HG03442 (cell line): ENCODE results near the gene LCNL1.

ENCODE experiments used
- ATAC-seq: cut with Tn5 transposase; IDR thresholded peaks from one replicate; pipeline ENCODE4 v1.9.1; 2021; ENCODE audit warnings: mild to moderate bottlenecking, moderate library complexity; ENCODE audit not compliant: unreplicated experiment

The LCNL1 gene

DNA sequence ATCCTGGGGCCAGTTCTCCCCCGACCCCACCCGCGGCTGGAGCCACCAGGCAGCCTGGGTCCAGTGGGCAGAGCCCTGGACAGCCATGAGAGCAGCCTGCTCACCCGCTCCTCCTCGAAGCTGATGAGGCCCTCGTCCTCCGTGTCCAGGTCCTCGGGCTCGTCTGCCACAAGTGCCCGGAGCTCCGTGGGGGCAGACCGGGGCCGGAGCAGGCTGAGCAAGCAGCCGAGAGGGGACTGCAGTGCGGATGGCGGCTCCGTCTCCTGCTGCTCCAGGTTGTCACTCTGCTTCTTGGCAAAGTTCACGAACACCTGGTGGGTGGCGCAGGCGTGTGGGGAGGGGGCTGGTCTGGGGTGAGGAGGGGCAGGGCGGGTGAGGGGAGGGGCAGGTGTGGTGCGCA, 25.5 kb downstream of the LCNL1 start:
- ATAC-seq = no peak

- ATAC-seq = no peak
These were observed 26.4 kb downstream of the LCNL1 start for GRCh38 chr9:137009217-137009616.

DNA sequence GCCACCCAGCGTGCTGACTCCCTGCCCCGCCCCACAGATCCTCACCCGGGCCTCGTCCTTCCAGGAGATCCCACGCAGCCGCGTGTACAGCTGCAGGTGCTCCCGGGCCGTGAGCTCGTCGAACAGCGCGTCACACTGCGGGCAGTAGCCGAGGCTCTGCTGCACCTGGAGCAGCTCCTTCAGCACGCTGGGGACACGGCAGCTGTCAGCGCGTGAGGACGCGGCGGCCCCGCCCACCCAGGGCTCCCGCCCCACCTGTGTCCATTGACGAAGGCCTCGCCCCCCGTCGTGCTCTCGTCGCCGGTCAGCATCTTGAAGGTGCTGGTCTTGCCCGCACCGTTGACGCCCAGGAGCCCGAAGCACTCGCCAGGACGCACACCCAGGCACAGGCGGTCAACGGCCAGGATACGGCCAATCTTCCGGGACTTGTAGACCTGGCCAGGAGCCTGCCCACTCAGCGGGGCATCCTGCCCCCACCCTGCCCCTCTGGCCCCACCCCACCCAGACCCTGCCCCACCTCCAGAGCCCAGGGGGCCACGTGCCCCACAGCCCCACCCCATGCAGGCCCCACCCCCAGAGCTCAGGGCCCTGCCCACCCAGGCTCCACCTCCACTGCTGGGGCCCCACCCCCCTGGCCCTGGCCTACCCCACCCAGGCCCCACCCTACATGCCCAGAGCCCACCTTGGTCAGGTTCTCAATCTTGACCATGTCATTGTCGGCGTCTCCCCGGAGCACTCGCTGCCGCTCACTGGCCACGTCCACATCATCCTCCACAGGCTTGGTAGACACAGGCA, 27.3 kb downstream of the LCNL1 start:
- no peak for ATAC-seq

- no peak for ATAC-seq
These were observed 28.4 kb downstream of the LCNL1 start for GRCh38 chr9:137011156-137011555.

DNA sequence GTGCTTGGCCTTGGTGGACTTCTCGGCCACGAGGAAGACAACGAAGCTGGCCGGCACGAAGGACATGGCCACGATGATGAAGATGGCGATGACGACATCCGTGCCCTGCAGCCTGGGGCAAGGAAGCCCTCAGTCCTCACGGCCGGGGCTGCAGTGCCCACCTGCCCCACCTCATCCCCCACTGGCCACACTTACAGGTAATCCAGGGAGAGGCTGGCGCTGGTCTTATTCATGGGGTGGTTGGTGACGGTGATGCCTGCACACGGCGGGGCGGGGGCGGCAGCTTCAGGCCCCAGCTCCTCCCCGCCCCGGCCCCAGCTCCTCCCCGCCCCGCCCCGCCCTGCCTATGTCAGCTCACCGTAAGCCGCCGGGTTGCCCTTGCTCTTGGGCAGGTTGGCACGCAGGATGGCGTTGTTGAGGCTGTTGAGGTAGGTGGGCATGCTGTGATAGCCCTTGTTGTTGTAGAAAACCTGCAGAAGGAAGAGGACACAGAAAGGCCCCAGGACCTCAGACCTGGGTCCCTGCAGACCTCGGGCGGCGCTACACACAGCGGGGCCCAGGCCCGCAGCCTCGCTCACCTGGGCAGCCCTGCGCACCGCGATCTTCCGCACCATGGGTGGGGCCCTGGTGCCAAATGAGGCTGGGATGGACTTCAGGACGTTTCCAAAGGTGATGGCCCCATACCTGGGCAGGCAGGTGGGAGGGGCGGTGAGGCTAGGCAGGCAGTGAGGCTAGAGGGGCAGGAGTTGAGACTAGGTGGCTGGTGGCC, 29.3 kb downstream of the LCNL1 start:
- ATAC-seq = no peak

DNA sequence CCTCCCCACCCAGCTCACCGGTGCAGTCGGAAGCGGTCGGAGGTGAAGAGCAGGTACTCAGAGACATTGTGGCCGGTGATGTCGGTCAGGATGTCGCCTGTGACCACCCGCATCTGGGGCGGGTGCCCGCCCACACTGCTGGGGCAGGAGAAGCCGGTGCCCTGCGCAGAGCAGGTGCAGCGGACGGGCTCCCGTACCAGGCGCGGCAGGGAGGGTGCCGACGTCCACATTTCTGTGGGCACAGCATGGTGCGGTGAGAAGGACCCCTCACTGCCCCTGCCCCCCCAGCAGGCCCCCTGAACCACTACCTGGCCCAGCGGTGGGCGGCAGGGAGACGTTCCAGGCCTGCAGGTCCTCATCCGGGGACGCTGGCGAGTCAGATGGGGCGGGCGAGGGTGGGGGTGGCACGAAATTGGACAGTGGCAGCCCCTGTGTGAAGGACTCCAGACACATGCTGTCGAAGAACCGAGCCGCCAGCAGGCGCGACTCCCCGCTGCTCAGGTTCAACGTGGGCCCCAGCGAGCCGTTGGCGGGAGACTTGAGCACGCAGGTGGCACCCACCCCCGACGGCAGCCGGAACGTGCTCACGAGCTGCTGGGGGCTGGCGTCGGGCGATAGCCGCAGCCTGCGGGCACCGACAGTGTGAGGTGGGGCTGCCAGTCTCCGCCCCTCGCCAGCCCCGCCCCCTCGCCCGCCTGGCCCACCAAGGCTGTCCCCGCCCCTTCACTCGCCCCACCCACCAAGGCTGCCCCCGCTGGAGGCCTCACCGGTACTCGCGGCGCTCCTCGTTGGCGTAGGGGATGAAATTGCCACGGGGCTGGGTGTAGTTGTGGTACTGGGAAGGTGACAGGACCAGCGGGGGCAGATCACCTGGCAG, 30.1 kb downstream of the LCNL1 start:
- no peak for ATAC-seq

DNA sequence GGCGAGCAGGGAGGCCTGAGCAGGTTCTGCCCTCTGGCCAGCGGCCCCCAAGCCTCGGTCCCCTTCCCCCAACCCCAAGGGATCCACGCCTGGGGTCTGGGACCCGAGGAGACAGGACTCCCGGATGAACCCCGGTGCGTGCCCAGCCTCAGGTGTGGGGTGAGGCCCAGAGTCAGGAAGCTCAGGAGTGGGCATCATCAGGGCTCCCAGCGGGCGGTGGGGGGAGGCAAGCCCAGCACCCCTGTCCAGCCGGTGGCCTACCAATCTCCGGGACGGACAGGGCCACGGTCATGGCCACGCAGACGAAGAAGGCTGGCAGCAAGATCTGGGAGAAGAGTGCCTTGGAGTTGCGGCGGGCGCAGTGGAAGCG, 30.8 kb downstream of the LCNL1 start:
- no peak for ATAC-seq

DNA sequence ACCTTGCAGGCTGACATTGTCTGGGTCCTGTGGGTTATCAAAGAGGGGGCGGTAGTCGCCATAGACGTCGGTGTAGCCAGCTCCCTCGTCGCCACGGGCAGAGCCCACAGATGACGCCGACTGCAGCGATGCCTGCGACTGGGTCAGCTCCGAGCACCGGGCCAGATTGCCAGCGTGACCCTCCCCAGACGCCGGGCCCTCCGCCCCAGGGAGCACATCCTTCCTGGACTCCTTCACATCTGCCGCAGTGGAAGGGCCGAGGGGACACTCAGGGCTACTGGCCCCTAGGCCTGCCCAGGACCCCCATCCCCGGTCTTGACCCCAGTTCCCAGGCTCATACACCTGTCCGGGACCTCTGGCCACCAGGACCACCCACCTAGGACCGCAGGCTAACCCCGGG, 31.4 kb downstream of the LCNL1 start:
- no peak for ATAC-seq

DNA sequence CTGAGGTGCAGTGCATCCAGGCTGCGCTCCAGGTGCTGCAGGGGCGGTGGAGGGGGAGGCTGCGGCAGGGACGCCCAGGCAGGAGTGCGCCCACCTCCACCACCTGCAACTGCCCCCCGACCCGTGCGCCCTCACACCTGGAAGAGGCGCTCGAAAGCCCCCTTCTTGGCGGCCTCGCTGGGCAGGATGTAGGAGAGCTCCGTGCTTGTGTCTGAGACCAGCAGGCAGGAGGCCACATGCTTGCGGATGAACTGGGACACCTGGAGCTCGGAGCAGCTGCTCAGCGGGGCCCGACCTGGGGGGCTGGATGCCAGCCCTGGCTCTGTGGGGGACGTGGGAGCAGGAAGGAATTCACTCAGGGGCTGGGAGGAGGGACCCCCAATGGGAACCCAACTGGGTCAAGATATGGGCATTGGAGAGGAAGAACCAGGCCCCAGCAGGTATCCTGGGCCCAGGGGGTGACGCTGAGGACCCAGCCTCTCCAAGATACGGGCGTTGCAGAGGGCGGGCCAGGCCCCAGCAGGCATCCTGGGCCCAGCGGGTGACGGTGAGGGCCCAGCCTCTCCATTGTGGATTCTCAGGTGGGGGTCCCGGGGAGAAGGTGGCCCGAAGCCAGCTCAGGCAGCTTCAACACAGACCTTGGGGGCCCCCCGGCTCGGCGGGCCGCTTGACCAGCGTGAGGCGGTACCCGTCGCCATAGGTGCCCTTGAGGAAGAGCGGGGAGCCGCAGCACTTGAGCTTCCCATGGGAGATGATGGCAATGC, 32.2 kb downstream of the LCNL1 start:
- no peak for ATAC-seq

GRCh38 chr9:137015540-137015930, 32.7 kb downstream of the LCNL1 start:
- ATAC-seq = no peak

GRCh38 chr9:137015976-137016375, 33.2 kb downstream of the LCNL1 start:
- ATAC-seq = no peak

DNA sequence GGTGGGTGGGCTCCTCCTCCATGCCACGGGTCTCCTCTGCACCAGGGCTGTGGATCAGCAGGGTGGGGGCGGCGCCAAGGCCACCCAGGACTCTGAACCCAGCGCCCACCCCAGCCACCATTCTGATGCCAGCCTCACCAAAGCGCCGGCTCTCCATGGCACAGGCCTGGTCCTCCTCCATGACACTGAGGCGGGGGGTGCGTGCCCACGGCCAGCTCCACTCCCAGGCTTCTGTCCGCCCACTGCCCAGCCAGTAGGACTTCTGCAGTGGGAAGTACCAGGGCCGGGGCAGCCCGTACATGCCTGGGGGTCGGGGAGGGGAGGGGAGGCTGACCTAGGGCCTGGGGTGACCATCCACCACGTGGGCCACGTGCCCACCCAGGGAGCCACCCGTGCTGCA, 33.6 kb downstream of the LCNL1 start:
- no peak for ATAC-seq

DNA sequence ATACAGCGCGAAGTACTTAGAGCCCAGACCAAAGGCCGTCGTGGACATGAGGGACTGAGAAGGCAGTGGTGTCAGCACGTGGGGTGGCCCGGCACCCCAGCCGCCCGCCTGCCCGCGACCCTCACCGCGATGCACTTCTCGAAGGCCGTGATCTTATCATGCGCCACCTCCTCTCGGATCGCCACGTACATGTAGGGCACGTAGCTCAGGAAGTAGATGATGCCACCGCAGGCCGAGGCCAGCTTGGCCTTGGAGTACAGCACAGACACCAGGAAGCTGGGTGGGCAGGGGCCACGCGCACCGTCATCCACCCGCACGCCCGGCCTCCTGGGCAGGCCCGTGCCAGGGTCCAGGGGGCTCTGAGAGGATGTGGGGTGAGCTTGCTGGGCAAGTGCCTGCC, 34.3 kb downstream of the LCNL1 start:
- no peak for ATAC-seq

DNA sequence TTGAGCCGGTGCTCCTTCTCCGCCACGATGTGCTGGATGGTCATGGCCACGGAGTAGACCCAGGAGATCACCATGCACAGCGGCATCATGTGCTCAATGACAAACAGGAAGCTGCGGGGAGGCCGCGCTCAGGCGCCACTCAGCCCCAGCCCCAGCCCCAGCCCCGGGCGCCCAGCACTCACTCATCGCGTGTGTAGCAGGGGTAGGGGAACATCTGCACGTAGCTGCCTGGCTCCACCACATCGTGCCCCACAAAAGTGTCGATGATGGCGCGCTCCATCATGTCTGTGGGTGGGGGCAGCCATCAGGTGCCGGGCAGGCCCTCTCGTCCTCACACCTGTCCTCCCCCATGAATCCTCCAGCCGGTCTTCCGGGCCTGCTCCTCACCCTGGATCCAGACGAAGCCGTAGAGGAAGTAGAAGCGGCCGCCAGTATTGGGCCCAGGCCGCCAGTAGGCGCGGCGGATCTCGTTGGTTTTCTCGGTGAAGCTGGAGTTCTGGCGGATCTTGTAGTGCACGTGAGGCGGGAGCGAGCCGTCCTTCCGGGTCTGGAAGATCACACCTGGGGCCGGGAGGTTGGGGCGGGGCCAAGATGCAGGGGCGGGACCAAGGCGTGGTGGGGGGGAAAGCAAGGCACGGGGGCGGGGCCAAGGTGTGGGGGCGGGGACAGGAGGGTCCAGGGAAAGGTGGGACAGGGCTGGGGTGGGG, 35.2 kb downstream of the LCNL1 start:
- no peak for ATAC-seq

DNA sequence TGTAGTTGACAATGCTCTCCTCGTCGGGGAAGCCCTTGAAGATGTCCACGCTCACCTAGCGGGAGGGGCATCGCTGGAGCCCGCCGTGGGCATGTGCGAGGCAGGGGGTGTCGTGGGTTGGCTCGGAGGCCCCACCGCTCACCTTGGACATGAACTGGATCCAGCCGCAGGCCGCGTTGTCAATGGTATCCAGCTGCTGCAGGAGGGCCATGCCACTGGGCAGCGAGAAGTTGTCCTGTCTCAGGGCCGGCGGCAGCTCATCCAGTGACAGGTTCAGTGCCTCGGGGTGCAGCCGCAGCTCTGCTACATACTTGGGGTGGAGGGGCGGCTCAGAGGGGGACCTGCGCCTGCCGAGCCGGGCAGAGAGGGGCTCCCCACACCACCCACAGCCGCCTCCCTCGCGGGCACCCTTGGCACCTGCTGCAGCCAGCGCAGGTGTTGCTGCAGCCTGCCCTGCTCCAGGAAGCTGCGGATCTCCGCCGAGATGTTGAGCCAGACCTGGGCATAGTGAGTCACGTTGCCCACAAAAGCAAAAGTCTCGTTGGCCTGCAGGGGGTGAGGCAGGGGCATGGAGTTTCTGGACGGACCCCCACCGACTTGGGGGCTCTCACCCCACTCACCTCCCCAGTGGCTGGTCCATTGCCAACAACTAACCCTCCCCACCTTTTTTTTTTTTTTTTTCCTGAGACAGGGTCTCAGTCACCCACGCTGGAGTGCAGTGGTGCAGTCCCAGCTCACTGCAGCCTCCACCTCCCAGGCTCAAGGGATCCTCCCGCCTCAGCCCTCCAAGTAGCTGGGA, 36.2 kb downstream of the LCNL1 start:
- ATAC-seq = no peak

GRCh38 chr9:137019891-137020683, 37.3 kb downstream of the LCNL1 start:
- no peak for ATAC-seq

DNA sequence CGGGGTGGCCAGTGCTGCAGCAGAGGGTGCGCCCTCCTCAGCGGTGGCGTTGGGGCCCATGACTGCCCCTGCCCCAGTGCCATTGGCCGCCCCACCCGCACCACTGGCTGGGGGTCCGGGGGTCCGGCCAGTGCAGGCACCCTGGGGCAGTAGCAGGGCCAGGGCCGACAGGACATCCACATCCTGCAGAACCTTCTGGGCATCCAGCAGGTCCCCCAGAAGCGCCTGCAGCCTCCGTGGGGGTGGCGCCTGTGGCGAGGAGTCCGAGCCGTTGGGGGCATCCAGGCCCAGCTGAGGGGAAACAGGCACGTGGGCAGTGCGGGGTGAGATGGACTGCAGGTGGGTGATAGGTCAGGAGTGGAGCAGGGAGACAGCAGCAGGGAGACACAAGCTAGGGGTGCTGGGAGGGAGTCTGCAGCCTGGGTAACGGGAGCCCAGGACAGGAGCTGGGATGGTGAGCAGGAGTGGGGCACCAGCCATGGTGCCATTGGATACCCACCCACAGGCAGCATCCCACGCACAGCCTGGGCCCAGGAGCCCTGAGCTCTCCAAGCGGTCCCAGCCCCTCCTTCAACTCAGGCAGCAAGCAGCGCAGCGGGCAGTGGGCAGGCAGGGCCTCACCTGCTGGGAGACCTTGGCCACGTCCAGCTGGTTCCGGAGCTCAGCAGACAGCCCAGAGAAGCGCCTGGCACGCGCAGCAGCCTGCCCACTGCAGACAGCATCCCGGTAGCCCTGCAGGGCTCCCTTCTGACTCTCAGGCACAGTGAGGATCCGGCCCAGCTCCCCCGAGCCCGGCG, 38.2 kb downstream of the LCNL1 start:
- no peak for ATAC-seq

- ATAC-seq = no peak
These were observed 38.8 kb downstream of the LCNL1 start for GRCh38 chr9:137021568-137021978.
